IPS-18a (cell line): ENCODE data around the gene CYP27B1.
"Not testable (repeated sequence)": the region's sequence is repeated elsewhere in the genome, so short reads cannot be mapped to it uniquely, and the experiment has no call there.

Experiments
- H3K27ac ChIP-seq: one replicate; pipeline ENCODE4 v1.5.1; 2013; ENCODE audit warnings: low read length
- H3K27me3 ChIP-seq: one replicate; pipeline ENCODE4 v1.6.1; 2013; ENCODE audit warnings: mild to moderate bottlenecking, low read length; ENCODE audit not compliant: control insufficient read depth, insufficient read depth
- H3K36me3 ChIP-seq: one replicate; pipeline ENCODE4 v1.6.1; 2013; ENCODE audit warnings: low read depth, low read length; ENCODE audit not compliant: control insufficient read depth
- H3K4me1 ChIP-seq: one replicate; pipeline ENCODE4 v1.6.1; 2013; ENCODE audit warnings: low read depth, low read length; ENCODE audit not compliant: control insufficient read depth
- H3K4me3 ChIP-seq: one replicate; pipeline ENCODE4 v1.5.1; 2013; ENCODE audit warnings: low read length
- H3K9ac ChIP-seq: one replicate; pipeline ENCODE4 v1.6.1; 2013; ENCODE audit warnings: mild to moderate bottlenecking, low read length, moderate library complexity
- H3K9me3 ChIP-seq: one replicate; pipeline ENCODE4 v1.6.1; 2013; ENCODE audit warnings: low read depth, low read length; ENCODE audit not compliant: control insufficient read depth

CYP27B1 gene

DNA sequence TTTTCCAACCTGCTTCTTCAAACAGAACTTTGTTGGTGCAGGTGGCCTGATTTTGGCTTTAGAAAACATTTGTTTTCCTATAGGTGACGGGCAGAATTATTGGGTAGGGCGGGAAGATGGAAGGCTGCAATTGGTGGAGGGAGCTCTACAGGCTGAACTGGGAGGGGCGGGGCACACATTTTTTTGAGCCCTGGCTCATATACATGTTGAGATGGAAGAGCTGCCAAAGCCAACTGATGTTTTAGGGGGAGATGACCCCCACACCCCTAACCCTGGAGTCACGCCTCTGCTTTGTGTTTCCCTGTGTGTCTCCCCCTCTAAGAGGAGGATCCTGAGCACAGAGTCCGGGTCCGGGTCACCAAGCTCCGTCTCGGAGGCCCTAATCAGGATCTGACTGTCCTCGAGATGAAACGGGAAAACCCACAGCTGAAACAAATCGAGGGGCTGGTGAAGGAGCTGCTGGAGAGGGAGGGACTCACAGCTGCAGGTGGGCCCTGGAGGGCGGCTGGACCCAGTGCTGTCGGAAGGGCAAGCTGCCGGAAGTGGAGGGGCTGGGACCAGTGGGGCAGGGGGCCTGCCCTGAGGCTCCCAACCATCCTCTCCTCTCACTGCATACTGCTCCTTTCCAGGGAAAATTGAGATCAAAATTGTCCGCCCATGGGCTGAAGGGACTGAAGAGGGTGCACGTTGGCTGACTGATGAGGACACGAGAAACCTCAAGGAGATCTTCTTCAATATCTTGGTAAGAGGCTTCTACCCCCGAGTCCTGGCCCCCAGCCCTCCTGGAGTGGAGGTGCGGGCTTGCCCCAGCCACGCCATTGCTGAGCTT, 46.9 kb downstream of the CYP27B1 start:
- Histone ChIP-seq H3K4me1 (no peaks in the 10 kb centered on the region), H3K27me3 (peaks cover 21% of the 10 kb centered on the region), H3K4me3 (no peak overlapping the region), H3K9me3 (no peaks in the 10 kb centered on the region), H3K9ac (no peak overlapping the region), H3K36me3 (peaks cover 11% of the 10 kb centered on the region), H3K27ac (no peak overlapping the region)

DNA sequence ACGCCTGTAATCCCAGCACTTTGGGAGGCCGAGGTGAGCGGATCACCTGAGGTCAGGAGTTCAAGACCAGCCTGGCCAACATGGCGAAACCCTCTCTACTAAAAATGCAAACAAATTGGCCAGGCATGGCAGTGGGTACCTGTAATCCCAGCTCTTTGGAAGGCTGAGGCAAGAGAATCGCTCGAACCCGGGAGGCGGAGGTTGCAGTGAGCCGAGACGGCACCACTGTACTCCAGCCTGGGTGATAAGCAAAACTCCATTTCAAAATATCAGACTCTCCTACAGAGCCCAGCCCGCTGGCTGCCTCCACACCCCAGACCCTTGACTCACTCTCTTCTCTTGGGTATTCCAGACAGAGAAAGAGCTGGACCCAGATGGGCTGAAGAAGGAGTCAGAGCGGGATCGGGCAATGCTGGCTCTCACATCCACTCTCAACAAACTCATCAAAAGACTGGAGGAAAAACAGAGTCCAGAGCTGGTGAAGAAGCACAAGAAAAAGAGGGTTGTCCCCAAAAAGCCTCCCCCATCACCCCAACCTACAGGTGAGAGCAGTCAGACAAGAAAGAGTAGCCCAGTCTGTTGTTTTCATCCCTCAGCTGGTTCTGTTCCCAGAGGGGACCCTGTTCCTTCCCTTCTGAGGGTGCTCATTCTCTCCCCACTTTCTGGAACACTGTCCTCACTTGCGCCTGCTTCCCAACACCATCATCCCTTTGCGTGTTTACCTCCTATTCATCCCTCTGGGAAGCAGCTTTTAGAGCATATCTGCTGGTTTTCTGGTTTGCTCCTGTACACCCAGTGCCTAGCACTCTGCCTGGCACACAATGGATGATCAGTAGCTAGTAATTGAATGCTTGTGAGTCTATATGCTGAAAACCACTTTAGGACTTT, 48.0 kb downstream of the CYP27B1 start:
- no peak overlapping the region for H3K27ac ChIP-seq
- H3K4me3 ChIP-seq: no peak overlapping the region
- no peaks in the 10 kb centered on the region for H3K9me3 ChIP-seq
- H3K36me3 ChIP-seq: peaks cover 11% of the 10 kb centered on the region
- H3K27me3 ChIP-seq: peaks cover 10% of the 10 kb centered on the region
- H3K4me1 ChIP-seq: no peaks in the 10 kb centered on the region
- no peak overlapping the region for H3K9ac ChIP-seq

DNA sequence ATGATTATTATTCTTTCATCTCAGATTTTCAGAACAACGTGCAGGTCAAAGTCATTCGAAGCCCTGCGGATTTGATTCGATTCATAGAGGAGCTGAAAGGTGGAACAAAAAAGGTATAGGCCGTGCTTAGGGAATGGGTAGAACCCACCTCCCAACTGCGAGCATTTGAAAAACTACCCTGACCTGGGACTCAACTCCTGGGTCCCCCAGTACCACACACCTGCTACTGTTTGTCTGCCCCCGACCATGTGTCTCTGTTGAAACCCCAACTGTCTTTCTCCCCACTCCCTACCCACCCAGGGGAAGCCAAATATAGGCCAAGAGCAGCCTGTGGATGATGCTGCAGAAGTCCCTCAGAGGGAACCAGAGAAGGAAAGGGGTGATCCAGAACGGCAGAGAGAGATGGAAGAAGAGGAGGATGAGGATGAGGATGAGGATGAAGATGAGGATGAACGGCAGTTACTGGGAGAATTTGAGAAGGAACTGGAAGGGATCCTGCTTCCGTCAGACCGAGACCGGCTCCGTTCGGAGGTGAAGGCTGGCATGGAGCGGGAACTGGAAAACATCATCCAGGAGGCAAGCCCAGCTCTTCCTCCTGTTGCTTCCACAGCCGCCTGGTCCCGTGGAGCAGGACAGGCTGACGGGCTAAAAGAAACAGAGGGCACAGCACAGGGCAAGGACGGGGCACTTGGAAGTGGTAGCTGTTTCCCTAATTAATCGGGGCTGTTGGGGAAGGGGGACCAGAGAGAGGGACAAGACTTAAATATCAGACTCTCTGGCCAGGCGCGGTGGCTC, 48.8 kb downstream of the CYP27B1 start:
- Histone ChIP-seq H3K27me3 (peaks cover 1% of the 10 kb centered on the region), H3K9me3 (no peaks in the 10 kb centered on the region), H3K4me1 (no peaks in the 10 kb centered on the region), H3K9ac (no peak overlapping the region), H3K4me3 (no peak overlapping the region), H3K27ac (no peak overlapping the region), H3K36me3 (peaks cover 11% of the 10 kb centered on the region)

DNA sequence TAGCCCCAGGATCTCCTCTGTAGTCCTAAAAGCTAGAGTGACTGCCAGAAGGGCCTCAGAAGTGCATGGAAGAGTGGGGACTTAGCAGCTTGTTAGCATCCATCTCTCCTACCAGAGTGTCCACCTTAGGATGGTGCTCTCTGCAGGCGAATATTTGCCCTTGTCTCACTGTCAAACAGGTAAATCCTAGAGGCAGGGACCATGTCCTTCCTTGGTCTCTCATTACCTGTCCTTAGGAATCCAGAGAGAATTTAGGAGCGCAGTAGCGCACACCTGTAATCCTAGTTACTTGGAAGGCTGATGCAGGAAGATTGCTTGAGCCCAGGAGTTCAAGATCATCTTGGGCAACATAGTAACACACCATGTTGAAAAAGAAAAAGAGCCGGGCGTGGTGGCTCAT, 49.7 kb downstream of the CYP27B1 start:
- Histone ChIP-seq H3K9ac (no peak overlapping the region), H3K27ac (no peak overlapping the region), H3K4me1 (no peaks in the 10 kb centered on the region), H3K27me3 (no peaks in the 10 kb centered on the region), H3K36me3 (peaks cover 11% of the 10 kb centered on the region), H3K9me3 (no peaks in the 10 kb centered on the region), H3K4me3 (no peak overlapping the region)

DNA sequence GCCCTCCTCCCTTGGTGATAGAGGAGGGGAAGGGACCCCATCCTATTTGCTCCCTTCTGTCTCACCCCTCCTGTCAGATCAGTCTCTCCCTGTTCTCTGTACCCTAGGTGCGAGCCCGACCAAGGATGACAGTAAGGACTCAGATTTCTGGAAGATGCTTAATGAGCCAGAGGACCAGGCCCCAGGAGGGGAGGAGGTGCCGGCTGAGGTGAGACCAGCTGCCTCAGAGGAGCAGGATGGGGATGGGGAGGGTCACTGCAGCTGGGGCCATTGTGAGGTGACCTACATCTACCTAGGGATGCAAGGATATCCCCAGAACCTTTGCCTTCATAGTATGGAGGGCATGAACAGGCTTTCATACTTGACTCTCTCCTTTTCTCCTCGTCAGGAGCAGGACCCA, 50.6 kb downstream of the CYP27B1 start:
- H3K36me3 ChIP-seq: peaks cover 11% of the 10 kb centered on the region
- no peak overlapping the region for H3K27ac ChIP-seq
- H3K27me3 ChIP-seq: no peaks in the 10 kb centered on the region
- H3K4me3 ChIP-seq: no peak overlapping the region
- no peaks in the 10 kb centered on the region for H3K4me1 ChIP-seq
- H3K9ac ChIP-seq: no peak overlapping the region
- no peaks in the 10 kb centered on the region for H3K9me3 ChIP-seq

DNA sequence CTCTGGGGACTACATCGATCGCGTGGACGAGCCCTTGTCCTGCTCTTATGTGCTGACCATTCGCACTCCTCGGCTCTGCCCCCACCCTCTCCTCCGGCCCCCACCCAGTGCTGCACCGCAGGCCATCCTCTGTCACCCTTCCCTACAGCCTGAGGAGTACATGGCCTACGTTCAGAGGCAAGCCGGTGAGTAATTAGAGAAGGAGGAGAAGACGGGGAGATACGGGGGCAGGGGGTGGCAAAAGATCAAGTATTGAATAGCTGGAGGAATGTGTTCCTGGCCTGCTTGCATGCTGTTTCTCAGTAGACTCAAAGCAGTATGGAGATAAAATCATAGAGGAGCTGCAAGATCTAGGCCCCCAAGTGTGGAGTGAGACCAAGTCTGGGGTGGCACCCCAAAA, 51.1 kb downstream of the CYP27B1 start:
- Histone ChIP-seq H3K36me3 (peaks cover 11% of the 10 kb centered on the region), H3K4me1 (no peaks in the 10 kb centered on the region), H3K4me3 (no peak overlapping the region), H3K27me3 (no peaks in the 10 kb centered on the region), H3K9me3 (no peaks in the 10 kb centered on the region), H3K27ac (no peak overlapping the region), H3K9ac (no peak overlapping the region)

DNA sequence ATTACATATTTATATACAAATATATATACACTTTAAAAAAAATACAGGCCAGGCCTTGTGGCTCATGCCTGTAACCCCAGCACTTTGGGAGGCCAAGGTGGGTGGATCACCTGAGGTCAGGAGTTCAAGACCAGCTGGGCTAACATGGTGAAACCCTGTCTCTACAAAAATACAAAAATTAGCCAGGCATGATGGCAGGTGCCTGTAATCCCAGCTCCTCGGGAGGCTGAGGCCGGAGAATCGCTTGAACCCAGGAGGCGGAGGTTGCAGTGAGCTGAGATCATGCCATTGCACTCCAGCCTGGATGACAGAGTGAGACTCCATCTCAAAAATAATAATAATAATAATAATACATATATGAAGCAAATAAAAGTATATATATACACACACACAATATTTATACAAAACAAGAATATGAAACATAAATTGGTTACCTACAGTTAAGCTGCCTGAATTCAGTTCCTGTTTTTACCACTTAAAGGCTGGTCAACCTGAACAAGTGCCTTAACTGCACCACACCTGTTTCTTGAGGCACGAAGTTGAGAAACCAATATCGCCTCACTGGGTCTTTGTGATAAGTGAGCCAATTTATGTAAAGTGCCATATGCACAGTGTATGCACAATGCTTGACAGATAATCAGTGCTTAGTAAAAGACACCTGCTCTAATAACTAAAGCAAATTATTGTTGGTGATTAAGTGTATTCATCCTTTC, 51.7 kb downstream of the CYP27B1 start:
- H3K4me3 ChIP-seq, H3K4me1 ChIP-seq, H3K27me3 ChIP-seq, H3K9me3 ChIP-seq, H3K27ac ChIP-seq, H3K9ac ChIP-seq: not testable (repeated sequence)
- H3K36me3 ChIP-seq: peaks cover 11% of the 10 kb centered on the region

DNA sequence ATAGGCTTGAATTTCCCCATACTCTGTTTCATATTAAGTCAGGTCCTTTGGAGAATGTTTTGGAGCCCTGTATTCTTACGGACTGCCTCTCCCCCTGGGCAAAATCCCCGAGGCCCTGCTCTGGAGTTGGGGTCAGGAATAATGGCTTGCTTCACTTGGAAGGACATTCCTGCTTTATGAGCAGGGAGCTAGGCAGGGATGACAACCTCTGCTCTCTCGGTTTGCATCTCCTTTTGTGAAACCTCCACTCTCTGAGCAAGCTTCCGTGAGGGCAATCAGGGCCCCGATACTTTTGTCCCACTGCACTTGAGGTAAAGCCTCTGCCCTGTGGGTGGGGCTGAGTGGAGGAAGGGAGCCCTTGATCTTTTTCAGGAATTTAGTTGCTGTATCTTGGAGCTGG, 53.7 kb downstream of the CYP27B1 start:
- Histone ChIP-seq H3K4me3 (no peak overlapping the region), H3K9ac (no peak overlapping the region), H3K27me3 (no peaks in the 10 kb centered on the region)

DNA sequence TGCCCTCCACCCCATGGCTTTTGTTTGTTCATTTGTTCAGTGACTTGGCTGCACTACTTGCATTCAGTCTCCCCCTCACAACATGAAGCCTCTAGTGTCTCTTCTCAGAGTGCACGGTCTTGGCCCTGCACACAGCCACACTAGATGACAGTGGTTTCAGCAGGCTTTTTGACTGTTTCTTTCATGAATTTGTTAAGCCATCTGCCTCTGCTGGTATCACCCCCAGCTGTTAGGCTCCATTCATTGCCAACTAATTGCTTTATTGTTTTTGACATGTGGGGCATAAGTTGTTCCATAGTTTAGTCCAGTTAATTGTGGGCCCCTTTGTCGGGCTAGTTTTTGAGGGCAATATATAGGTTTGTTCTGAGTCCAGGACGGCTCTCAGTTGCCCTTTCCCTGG, 54.2 kb downstream of the CYP27B1 start:
- no peaks in the 10 kb centered on the region for H3K27me3 ChIP-seq
- no peaks in the 10 kb centered on the region for H3K9me3 ChIP-seq
- H3K36me3 ChIP-seq: no peaks in the 10 kb centered on the region
- H3K27ac ChIP-seq: no peak overlapping the region
- no peaks in the 10 kb centered on the region for H3K4me1 ChIP-seq
- no peak overlapping the region for H3K4me3 ChIP-seq
- H3K9ac ChIP-seq: no peak overlapping the region

More for the DNA sequence above, 53.7 kb downstream of the CYP27B1 start:
- Histone ChIP-seq H3K9me3 (no peaks in the 10 kb centered on the region), H3K27ac (no peak overlapping the region), H3K36me3 (peaks cover 4% of the 10 kb centered on the region), H3K4me1 (no peaks in the 10 kb centered on the region)
